PC-3 (cell line): ENCODE measurements around the gene DEFB119.

Source experiments
- EZH2 ChIP-seq: fragments of 300-600 bp; sonication (generic); IDR thresholded peaks from one replicate; pipeline ENCODE4 v1.6.1; 2017; ENCODE audit warnings: antibody characterized with exemption, mild to moderate bottlenecking, low read length; ENCODE audit not compliant: unreplicated experiment
- EZH2phosphoT487 ChIP-seq: fragments of 300-600 bp; sonication (generic); IDR thresholded peaks from 2 replicates; pipeline ENCODE4 v1.6.1; 2018; ENCODE audit warnings: mild to moderate bottlenecking, antibody characterized with exemption, low read length, borderline replicate concordance
- TF ChIP-seq, protein P1 (sequence below): fragments of 300-600 bp; sonication (generic); conservative IDR thresholded peaks from 2 replicates; pipeline ENCODE4 v1.5.1; 2017; ENCODE audit warnings: antibody characterized with exemption, low read depth, mild to moderate bottlenecking, low read length

DNA sequence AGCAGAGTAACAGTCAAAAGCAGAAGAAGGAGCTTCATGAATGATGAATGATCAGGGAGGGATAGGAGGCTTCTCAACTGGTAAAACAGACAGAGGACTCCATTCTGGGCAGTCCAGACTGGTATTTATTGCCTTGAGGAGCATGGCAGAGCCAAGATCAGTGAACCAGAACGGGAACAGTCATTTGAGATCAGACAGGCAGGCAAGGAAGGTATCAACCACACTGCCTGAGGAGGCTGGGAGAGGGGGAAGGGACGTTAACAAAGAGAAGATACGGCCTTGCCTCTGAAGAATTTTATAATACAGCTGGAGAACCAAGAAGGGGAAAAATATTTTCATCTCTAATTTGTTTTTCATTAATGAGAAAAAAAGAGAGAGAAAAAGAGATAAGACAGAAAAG is 15.7 kb upstream of the DEFB119 start, which contains the start of gene DEFB121:
- TF ChIP-seq, protein P1, sequence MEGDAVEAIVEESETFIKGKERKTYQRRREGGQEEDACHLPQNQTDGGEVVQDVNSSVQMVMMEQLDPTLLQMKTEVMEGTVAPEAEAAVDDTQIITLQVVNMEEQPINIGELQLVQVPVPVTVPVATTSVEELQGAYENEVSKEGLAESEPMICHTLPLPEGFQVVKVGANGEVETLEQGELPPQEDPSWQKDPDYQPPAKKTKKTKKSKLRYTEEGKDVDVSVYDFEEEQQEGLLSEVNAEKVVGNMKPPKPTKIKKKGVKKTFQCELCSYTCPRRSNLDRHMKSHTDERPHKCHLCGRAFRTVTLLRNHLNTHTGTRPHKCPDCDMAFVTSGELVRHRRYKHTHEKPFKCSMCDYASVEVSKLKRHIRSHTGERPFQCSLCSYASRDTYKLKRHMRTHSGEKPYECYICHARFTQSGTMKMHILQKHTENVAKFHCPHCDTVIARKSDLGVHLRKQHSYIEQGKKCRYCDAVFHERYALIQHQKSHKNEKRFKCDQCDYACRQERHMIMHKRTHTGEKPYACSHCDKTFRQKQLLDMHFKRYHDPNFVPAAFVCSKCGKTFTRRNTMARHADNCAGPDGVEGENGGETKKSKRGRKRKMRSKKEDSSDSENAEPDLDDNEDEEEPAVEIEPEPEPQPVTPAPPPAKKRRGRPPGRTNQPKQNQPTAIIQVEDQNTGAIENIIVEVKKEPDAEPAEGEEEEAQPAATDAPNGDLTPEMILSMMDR = no peak
- TF ChIP-seq EZH2phosphoT487 (no peak), EZH2 (no peak)
